Heart right ventricle (tissue), 16 donors: ENCODE data around the gene CUTC. TPM values are rescaled to one million over a fixed set of nuclear protein-coding genes. Genes with fewer than 3 reads are reported as not detected.

Experiments
- ATAC-seq, 8 donors: fragments of 200-7000 bp; cut with Tn5 transposase; one replicate each; pipeline ENCODE4 v1.9.1; 2020; ENCODE audit warnings: mild to moderate bottlenecking in 8 of 8, moderate library complexity in 8 of 8, moderate number of reproducible peaks in 1 of 8
- DNase-seq, 2 donors: peaks; one replicate each; pipeline ENCODE4 v3.0.0-alpha.2; 2020
- H3K27ac ChIP-seq, 10 donors: fragments of 200-600 bp; sonication (generic) in 2 of 10; one replicate each; pipeline versions ENCODE4 v1.5.0 to v1.8.0; 2020 to 2022; ENCODE audit warnings: mild to moderate bottlenecking in 3 of 10
- H3K27me3 ChIP-seq, 7 donors: fragments of 200-600 bp; one replicate each; pipeline ENCODE4 v1.8.0; 2021 to 2022; ENCODE audit warnings: mild to moderate bottlenecking in 2 of 7
- H3K36me3 ChIP-seq, 9 donors: fragments of 200-600 bp; sonication (generic) in 1 of 9; one replicate each; pipeline versions ENCODE4 v1.5.0 to v1.8.0; 2020 to 2022; ENCODE audit warnings: mild to moderate bottlenecking in 2 of 9
- H3K4me1 ChIP-seq, 9 donors: fragments of 200-600 bp; sonication (generic) in 1 of 9; one replicate each; pipeline versions ENCODE4 v1.5.0 to v1.8.0; 2020 to 2022; ENCODE audit warnings: mild to moderate bottlenecking in 4 of 9
- H3K4me3 ChIP-seq, 10 donors: fragments of 200-600 bp; sonication (generic) in 2 of 10; one replicate each; pipeline versions ENCODE4 v1.5.0 to v1.8.0; 2020 to 2022; ENCODE audit warnings: mild to moderate bottlenecking in 7 of 10, moderate library complexity in 2 of 10
- H3K9me3 ChIP-seq, 11 donors: fragments of 200-600 bp in 10 of 11; sonication (generic) in 2 of 11; one replicate each; pipeline versions ENCODE4 v1.5.0 to v1.8.0; 2013 to 2022; ENCODE audit warnings: mild to moderate bottlenecking in 2 of 11, control low read depth in 1 of 11, moderate library complexity in 1 of 11
- CTCF ChIP-seq, 9 donors: fragments of 200-600 bp; sonication (generic) in 2 of 9; IDR thresholded peaks; one replicate each; pipeline versions ENCODE4 v1.5.0 to v1.8.0; 2021 to 2022; ENCODE audit warnings: antibody characterized with exemption in 9 of 9, mild to moderate bottlenecking in 5 of 9, moderate library complexity in 1 of 9
- WGBS, 2 donors: extraction: QIAGEN DNeasy Blood & Tissue Kit; methylation state at CpG; one replicate each; pipeline ENCODE4 v1.1.7; 2013; ENCODE audit warnings: inconsistent platforms in 1 of 2; 5-methylcytosine and 5-hydroxymethylcytosine counted together
- intact Hi-C, 10 donors: fragments of 100-400 bp; cut with DNase I; formaldehyde crosslinking; loops; one replicate each; pipeline versions ENCODE4 v1.11.1 to v1.14.2; 2022
- polyA plus RNA-seq, 2 donors: library from polyadenylated mRNA; stranded (reverse); fragments of 200-250 nt; gene quantifications; one replicate each; pipeline ENCODE4 v1.2.3, GENCODE V29; 2013
- total RNA-seq, 10 donors: library from RNA; stranded (reverse); fragmentation: NEBNext Ultra II Directional in 3 of 10; extraction: Animal tissue kit (Norgen Biotek cat#: 25700) in 3 of 10; gene quantifications; one replicate each; pipeline versions ENCODE4 v1.2.1 to v1.2.4, GENCODE V29; 2021 to 2023
- donor health status: Arrhythmogenic right ventricular cardiomyopathy.
- donor health status: ischemic (EF 13 %, LVEDD 7.1; RV severe dilation, severe dysfunction).
- donor health status: healthy with polysubstance abuse.
- donor health status: DM: no; HTN: yes; CAD: no.
- donor health status: DM: no; HTN: no; CAD: no.
- donor health status: ischemic (EF 25% LVEDD 6.9; RV normal size, moderate dysfunction).
- donor health status: ischemic (EF 25% LVEDD 5.7; RV mildly dilated, moderate dysfunction).
- donor health status: healthy.
- donor health status: DM: yes; HTN: yes; CAD: no.
- donor health status: Ischemic cardiomyopathy.
- donor health status: ischemic (EF 35%, LVEDD 5.7; RV mildly dilated, moderate dysfunction).
- donor health status: nonischemic (EF 11% LVEDD 7.7; RV severe dilation, severe dysfunction).
- donor health status: DM: yes; HTN: yes; CAD: no.
- donor health status: PGD.
- donor health status: ischemic (EF 29% LVEDD 5.4; RV normal size, mild dysfunction).
- donor health status: nonischemic (EF 23%, LVEDD 6.1; RV moderate dilation, normal function).

CUTC gene
- total and polyA plus RNA-seq, 12 donors, result 29.7 to 43.7 (median 35.7) TPM

GRCh38 chr10:99787782-99788445, 55.9 kb downstream of the CUTC start:
- peaks cover 0 to 4% (median 0%) of the 10 kb centered on the region in 11 donors for H3K9me3 ChIP-seq
- no peaks in the 10 kb centered on the region for H3K27me3 ChIP-seq
- TF ChIP-seq CTCF (IDR thresholded peaks at IDR 0.05), result no peak
- H3K4me1 ChIP-seq, result peaks cover 0 to 5% (median 0%) of the 10 kb centered on the region in 9 donors
- intact Hi-C loops, result no loop called here
- DNase-seq (no peak), ATAC-seq (no peak)
- H3K27ac ChIP-seq, result peak overlapping the region in 4 of 10 donors; percentile 29 to 55 (median 36)
- H3K36me3 ChIP-seq, result no peaks in the 10 kb centered on the region
- 91 to 93% methylated on average over 7 of the region's 7 CpGs for WGBS, 2 donors
- H3K4me3 ChIP-seq, result no peak overlapping the region

GRCh38 chr10:99788598-99789256, 56.7 kb downstream of the CUTC start:
- ATAC-seq (peak; percentile 69 to 87 (median 78)), DNase-seq (peak in 1 of 2 donors; percentile 32)
- Histone ChIP-seq H3K36me3 (no peaks in the 10 kb centered on the region), H3K4me1 (peaks cover 0 to 5% (median 0%) of the 10 kb centered on the region in 9 donors), H3K27me3 (no peaks in the 10 kb centered on the region), H3K9me3 (peaks cover 0 to 4% (median 0%) of the 10 kb centered on the region in 11 donors), H3K27ac (peak overlapping the region in 5 of 10 donors; percentile 31 to 67 (median 40)), H3K4me3 (no peak overlapping the region)
- intact Hi-C loops, result no loop called here
- TF ChIP-seq CTCF (IDR thresholded peaks at IDR 0.05), result no peak
- WGBS, 2 donors, result 75 to 90% methylated on average over 6 of the region's 6 CpGs

GRCh38 chr10:99791831-99792230, 59.8 kb downstream of the CUTC start:
- no peak for ATAC-seq
- no peak for DNase-seq
- H3K9me3 ChIP-seq, result peaks cover 0 to 4% (median 0%) of the 10 kb centered on the region in 11 donors
- H3K27me3 ChIP-seq, result no peaks in the 10 kb centered on the region
- no peak overlapping the region for H3K27ac ChIP-seq
- intact Hi-C loops, result no loop called here
- H3K4me3 ChIP-seq, result no peak overlapping the region
- 90 to 92% methylated on average over 3 of the region's 3 CpGs for WGBS, 2 donors
- H3K36me3 ChIP-seq, result no peaks in the 10 kb centered on the region
- peaks cover 0 to 5% (median 0%) of the 10 kb centered on the region in 9 donors for H3K4me1 ChIP-seq
- TF ChIP-seq CTCF (IDR thresholded peaks at IDR 0.05), result no peak

- H3K36me3 ChIP-seq, result no peaks in the 10 kb centered on the region
- DNase-seq, result no peak
- no peak overlapping the region for H3K4me3 ChIP-seq
- H3K9me3 ChIP-seq, result no peaks in the 10 kb centered on the region
- intact Hi-C loops, result no loop called here
- ATAC-seq, result no peak
- H3K27me3 ChIP-seq, result no peaks in the 10 kb centered on the region
- WGBS, 2 donors, result 93 to 95% methylated on average over 4 of the region's 4 CpGs
- no peaks in the 10 kb centered on the region for H3K4me1 ChIP-seq
- no peak overlapping the region for H3K27ac ChIP-seq
- TF ChIP-seq CTCF (IDR thresholded peaks at IDR 0.05), result no peak
These were observed 61.8 kb downstream of the CUTC start for GRCh38 chr10:99793819-99794218.
